CD4-positive, alpha-beta T cell treated with Interleukin-15 for 4 hours (primary cell): Measurements from ENCODE around the gene NTRK1.

ENCODE experiments used
- DNase-seq: peaks from one replicate; pipeline ENCODE4 v3.0.0-alpha.2; 2020; ENCODE audit warnings: low spot score

Gene NTRK1

DNA sequence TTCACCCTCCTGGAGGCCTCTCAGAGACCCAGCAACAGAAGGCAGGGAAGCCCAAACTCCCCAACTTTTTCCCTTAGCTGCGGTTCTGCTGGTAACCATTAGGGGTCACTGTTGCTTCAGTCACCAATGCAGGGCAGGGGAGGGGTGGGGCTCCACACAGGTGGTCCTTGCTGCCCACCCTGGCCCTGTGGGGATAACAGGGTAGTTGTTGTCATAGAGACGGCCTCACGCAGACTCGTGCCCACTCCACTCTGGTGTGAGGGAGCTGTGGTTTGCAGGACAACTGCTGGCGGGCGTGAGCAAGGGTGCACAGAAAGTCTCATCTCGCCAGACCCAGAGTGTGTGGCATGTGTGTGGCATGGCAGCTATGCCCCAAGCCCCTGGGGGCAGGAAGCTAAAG lies 21.7 kb upstream of the NTRK1 start:
- DNase-seq: peak; percentile 57

DNA sequence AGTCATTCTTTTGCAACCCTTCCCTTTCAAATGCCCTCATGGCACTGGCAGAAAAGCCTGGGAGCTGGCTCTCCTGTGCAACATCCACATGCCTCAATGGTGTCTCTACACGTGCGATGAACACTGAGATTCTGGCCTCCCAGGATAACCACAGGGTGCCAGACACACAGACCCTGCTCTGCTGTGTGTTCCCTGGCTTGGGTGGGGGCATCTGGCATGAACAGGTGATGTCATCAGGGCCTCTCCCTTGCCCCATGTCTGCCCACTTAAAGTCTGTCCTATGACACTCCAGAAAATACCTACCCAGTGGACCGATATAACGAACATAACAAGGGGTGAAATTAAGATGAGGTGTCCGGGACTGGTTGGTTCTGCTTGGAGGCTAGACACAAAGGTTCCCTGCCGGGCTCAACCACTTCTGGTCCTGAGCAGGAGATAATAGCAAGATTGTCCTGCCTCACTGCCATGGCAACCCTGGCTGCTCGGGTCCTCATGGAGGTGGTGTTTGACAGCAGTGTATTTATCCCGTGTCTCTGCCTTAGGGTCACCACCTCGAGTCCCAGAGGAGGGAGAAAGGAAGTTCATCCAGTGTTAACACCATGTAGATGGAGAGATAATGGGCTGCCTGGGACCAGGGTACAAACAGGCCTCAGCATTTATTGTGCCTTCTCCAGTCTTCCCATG lies 21.1 kb upstream of the NTRK1 start:
- no peak for DNase-seq

DNA sequence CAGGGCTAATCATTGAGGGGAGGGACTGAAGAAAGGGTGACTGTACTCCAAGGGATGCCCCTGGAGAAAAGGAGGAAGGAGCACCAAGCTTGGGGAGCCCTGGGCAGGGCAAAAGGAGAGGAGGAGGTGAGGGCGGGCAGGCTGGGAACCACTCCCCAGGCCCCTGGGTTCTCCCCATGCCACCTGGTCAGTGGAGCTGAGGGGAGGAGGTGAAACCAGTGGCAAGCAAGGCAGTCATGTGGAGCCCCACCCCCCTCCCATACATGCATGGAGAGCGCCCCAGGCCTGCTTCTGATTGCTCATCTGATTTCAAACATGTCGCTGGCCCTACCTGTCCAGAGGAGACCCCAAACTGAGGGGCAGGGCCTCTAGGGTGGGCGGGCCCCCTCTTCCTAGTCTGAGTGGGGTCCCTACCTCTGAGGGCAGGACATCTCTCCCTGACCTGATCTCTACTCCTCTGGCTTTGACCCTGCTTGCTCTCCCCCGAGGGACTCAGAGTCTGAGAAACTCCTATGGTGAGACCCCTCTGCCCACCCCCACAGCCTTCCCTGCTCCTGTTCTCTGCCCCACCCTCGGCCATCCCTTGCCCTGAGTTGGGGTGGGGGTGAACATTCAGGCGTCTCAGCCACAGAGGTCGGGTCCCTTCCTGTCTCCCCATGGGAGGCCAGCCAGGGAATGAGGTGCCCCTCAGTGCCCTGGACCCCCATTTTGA lies 20.3 kb upstream of the NTRK1 start:
- no peak for DNase-seq

- DNase-seq: no peak
Measured at GRCh38 chr1:156840898-156841279, 19.8 kb upstream of the NTRK1 start.

DNA sequence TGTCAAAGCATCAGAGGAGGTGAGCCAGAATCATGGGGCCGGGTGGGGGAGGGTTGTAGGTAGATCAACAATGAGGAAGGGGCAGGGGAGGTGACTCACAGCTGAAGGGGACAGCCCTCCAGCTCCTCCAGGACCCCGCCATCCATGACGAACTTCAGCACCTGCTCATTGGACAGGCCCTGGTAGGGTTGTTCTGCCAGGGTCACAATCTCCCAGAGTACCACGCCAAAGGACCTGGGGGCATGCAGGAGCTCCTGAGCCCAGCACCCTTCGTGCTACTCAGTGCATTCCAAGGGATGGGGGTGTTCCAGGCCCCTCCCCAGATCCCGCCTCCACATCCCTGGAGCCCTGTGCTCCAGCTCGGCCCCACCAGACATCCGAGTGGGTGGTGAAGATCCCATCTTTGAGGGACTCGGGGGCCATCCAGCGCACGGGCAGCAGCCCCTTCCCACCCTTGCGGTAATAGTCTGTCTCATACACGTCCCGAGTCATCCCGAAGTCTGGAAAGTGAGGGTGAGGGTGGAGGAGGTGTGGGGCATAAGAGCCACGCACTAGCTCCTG lies 19.3 kb upstream of the NTRK1 start:
- DNase-seq: no peak

- no peak for DNase-seq
Measured at GRCh38 chr1:156842618-156843300, 17.9 kb upstream of the NTRK1 start.

GRCh38 chr1:156844102-156844501 lies 16.6 kb upstream of the NTRK1 start:
- no peak for DNase-seq

- no peak for DNase-seq
Measured at GRCh38 chr1:156844638-156845037, 16.0 kb upstream of the NTRK1 start.

DNA sequence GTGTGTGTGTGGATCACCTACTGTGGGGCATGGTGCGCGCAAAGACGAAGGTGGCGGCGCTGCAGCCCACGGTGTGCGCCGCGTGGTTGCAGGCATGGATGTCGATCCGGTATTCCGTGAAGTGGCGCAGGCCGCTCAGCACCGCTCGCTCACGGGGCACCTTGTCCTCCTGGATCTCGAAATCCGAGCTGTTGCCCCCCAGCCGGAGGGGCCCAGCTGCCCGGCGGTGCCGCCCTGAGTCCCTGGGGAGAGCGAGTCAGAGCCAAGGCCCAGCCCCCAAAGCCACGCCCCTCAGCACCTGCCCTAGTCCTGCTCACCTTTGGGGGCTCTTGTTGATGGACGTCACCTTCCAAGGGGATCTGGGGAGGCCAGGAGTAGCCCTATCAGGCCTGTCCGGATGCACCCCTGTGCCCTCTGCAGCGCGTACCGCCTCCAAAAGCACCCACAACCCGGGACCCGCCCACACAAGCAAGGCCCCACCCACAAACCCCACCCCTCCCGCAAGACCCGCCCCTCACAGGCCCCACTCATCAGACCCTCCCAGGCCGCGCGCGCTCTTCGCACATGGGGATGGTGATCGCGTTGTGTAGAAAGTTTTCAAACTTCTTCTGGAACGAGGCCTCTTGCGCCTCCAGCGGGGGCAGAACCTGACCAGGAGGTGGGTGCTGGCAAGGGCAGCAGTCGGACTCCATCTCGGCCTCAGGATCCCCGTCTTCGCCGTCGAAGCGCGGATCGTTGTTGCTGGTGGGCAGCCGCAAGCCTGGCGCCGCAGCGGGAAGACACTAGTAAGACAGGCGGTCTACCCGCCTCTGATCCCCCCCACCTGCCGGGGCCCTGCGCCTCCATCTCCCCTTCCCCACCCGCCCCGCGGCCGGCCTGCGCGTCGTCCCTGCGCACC lies 15.4 kb upstream of the NTRK1 start:
- peak; percentile 10 for DNase-seq

- no peak for DNase-seq
Measured at GRCh38 chr1:156845953-156846545, 14.6 kb upstream of the NTRK1 start.

- no peak for DNase-seq
Measured at GRCh38 chr1:156846643-156847042, 14.0 kb upstream of the NTRK1 start.

- no peak for DNase-seq
Measured at GRCh38 chr1:156847591-156848460, 12.8 kb upstream of the NTRK1 start.

GRCh38 chr1:156848461-156849150 lies 12.1 kb upstream of the NTRK1 start:
- DNase-seq: peak; percentile 61

DNA sequence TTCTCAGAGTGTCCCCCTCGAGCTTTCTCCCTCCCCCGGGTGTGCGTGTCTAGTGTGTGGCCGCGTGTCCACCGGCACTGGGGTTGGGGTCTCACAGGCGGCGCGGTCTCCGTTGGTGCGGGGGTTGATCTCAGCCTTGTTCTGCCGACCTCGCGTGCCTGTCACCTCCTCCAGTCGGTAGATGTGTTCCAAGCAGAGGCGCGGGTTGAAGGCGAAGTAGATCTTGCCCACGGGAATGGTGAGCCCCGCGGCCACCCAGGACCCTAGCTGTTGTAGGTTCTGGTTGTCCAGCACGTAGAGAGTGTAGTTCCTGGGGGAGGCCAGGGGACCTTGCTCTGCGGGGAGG lies 11.5 kb upstream of the NTRK1 start:
- DNase-seq: no peak

DNA sequence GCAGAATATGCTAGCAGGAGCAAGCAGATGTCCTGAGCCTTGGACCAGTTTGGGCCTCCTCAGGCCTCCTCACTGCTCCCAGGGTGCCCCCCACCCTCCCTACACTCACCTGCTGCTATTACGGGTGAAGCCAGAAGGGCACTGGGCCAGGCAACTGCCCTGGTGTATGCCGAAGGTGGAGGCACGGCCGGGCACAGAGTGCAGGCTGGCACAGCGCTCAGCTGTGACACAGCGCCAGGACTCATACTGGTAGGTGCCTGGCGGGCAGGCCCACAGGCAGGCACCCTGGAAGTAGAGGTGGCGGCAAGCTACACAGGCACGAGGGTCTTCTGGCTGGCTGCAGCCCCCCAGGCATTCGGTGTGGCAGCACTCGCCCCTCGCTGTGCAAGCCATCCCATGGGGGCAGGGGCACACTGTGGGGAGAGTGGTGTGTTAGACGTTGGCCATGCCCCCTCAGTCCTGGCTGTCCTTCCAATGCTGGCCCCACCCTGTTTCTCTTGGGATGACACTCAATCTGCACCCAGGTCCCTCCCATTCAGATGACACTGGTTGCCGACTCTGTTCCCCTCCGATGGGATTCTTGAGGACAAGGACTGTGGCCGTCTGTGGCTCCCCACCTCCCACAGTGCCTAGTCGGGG lies 8.8 kb upstream of the NTRK1 start:
- DNase-seq: no peak

DNA sequence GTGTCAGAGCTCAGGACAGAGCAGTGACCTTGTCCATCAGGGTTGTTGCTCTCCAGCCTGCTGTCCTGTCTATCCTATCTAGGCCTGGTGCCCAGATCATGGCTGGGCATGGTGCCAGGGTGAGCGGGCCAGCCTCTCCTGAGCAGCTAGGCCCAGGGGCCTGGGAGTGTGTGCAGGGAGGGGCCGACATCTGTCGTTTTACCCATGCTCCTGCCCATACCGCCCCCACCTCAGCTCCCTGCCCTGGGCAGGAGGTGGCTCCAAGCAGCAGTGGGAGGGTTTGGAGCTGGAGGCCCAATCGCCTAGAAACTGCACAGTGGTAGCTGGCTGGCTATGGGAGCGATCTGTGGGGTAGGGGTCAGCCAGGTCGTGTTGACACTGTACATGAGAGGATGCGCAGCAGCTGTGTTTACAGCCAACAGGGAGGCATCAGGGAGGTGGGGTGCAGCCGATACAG lies 8.2 kb upstream of the NTRK1 start:
- no peak for DNase-seq

DNA sequence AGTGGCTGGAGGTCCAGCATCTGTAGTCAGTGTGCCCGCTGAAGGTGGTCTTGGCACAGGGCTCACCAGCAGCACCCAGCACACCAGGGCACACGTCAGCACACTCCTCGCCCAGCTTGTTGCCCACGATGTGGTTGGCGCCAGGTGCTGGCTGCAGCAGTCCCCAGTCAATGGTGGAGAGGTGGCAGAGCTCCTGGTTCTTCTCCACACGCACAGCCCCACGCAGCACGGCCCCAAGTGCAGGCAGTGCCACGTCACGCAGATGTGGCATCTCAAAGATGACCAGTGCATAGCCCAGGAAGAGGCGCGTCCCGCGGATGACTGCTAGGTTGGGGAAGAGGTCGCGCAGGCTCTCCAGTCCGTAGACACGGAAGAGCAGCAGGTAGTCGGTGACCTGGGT lies 6.9 kb upstream of the NTRK1 start:
- no peak for DNase-seq

GRCh38 chr1:156854634-156855033 lies 6.0 kb upstream of the NTRK1 start:
- DNase-seq: no peak

GRCh38 chr1:156856282-156856785 lies 4.3 kb upstream of the NTRK1 start:
- no peak for DNase-seq
